Testis (tissue), 2 donors: Measurements from ENCODE around the gene ACSBG1.

Source experiments
- CTCF ChIP-seq, 3 experiments: fragments of 450-650 bp in 2 of 3; fragments of 200-600 bp in 1 of 3; sonication (generic) in 1 of 3; IDR thresholded peaks; one replicate each; pipeline ENCODE4 v1.5.1; 2016 to 2019; ENCODE audit warnings: antibody characterized with exemption in 3 of 3, mild to moderate bottlenecking in 2 of 3, moderate library complexity in 1 of 3
- POLR2A ChIP-seq: fragments of 450-650 bp; IDR thresholded peaks from one replicate; pipeline ENCODE4 v1.6.1; 2017; ENCODE audit warnings: antibody characterized with exemption, mild to moderate bottlenecking, moderate library complexity

GRCh38 chr15:78251136-78251535 is 16.8 kb upstream of the ACSBG1 start:
- TF ChIP-seq CTCF (IDR thresholded peaks at IDR 0.05) (no peak), POLR2A (no peak)
